HG03097 (cell line): Measurements from ENCODE around the gene UBE2D1.
"Not testable (repeated sequence)": the region's sequence is repeated elsewhere in the genome, so short reads cannot be mapped to it uniquely, and the experiment has no call there.

ENCODE experiments used
- ATAC-seq: cut with Tn5 transposase; IDR thresholded peaks from one replicate; pipeline ENCODE4 v1.9.1; 2021; ENCODE audit not compliant: unreplicated experiment, low FRiP score

The UBE2D1 gene

DNA sequence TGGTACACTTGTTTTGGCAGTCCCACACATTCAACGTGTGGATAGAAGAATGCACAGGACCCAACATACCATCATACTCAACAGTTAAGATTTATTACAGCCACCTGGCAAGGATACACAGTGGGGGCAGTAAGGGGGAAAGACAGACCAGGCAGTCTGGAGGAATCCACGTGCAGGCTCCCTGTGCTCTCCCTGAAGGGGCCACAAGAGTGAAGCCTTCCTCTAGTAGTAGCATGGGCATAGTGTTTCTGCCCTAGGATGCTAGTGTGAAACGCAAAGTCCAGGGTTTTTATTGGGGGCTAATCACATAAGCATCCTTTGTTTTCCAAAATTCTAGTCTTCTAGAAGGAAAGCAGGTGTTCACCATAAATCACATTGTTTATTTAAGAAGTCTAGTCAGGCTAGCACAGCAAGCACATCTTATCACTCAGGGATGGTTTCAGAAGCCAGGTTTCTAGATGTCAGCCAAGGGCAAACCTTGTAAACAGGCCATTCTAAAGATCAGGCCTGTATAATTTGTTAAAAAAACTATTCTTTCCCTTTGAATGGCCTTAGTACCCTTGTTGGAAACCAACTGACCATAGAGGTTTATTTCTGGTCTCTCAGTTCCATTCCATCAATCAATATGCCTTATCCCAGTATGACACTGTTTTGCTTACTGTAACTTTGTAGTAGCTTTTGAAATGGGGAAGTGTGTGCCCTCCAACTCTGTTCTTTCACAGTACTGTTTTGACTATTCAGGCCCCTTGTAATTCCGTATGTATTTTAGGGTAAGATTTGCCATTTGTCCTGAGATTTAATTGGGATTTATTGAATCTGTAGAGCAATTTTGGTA lies 38.0 kb downstream of the UBE2D1 start:
- ATAC-seq: no peak

DNA sequence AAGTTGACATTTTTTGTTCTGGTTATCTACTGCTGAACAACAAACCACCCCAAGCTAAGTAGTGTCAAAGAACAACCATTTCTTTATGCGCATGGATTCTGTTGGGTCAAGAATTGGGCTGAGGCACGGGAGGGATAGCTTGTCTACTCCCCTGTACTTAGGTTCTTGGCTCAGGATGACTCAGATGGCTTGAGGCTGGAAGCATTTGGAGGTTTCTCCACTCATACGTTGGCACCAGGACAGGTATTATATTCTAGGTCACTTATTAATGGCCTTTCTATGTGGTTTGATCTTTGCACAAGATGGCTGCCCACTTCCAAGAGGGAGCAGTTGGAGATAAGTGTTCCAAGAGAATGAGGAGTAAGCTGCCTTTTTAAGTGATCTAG lies 38.6 kb downstream of the UBE2D1 start:
- ATAC-seq: no peak

DNA sequence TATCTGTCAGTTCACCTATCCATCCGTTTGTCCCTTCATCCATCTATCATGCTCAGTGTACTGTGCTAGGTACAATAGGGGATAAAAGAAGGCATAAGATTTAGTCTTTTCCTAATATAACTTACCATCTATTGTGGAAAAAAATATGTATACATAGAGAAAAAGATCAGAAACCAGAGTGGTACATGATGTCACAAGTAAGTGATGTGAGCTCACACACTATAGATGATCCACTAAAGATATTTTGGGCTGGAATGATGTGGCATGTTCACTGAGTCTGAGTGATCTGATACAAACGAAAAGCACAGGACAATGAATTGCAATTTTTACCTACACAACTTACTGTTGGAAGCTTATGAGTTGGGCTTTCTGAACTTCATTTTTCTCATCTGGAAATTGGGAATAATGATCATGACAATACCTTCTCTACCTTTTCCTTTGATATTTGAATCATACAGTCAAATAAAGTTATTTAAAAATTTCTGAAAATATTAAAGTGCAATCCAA lies 47.7 kb downstream of the UBE2D1 start:
- ATAC-seq: no peak

DNA sequence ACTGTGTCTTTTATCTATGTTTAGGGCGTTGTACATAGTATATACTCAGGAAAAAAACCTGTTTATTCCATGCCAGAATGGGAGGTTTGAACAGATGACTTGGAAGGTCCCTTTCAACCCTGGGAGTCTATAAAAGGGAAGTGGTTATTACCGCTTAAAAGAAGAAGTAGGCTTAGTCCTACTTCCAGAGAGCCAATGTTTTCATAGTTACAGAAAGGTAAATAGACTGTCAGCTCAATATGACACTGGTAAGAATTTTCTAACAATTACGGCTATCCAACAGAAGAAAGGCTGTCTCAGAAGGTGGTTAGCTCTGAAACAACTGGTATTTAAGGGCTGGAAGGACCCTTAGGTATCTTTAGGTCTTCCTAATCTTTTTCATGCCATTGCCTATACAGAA lies 49.3 kb downstream of the UBE2D1 start:
- ATAC-seq: peak; percentile 66

DNA sequence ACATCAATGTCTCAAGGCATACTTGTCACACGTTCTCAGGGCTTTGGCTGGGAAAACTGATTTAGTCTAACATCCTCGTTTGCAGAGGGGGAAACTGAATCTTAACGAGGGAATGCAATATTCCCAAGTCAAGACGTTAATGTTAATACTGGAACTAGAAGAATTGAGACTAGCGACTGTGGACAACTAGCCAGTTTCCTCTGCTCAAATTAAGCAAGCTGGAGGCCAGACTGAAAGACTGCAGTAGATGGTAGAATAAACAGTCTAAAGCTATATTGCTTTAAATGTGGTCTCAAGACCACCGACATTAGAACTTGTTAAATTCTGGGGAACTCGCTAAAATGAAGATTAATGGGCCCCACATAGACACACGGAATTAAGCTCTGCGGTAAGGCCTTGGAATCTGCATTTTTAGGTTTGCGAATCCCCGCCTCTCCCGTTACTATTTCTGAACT lies 49.8 kb downstream of the UBE2D1 start:
- ATAC-seq: no peak

DNA sequence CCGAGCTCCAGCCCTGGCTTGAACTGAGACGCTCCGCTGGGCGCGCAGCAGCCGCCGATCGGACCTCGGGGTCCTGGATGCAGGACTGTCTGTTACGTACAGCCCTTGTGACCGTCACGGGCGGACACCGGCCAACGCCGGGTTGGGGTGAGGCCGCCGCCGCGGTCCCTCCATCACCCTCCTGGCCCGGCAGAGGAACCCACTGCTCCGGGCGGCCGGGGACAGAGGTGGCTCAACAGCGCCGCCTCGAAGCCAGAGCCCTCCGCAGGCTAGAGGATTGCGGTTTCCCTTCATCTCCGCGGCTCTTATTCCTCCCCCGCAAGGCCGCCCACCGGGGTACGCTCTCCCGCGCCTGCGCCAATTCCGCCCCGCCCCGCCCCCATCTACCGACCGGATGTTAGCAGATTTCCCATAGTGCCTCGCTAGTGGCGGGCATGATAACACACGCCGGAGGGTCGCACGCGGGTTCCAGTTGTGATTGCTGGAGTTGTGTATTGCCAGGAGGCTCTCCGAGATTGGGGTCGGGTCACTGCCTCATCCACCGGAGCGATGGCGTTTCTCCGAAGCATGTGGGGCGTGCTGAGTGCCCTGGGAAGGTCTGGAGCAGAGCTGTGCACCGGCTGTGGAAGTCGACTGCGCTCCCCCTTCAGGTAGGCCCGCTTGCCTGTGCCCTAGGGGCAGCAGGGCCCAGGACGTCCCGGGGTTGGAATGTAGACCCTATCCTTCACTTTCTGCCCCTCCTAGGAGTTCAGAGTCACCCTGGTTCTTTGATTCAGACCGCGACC lies 50.4 kb downstream of the UBE2D1 start, which contains the start of gene TFAM:
Gene TFAM (plus strand): TSS at position 412 of the 785 bp plus-strand sequence. CDS start 138 bp downstream, at position 550.
- ATAC-seq: peak; percentile 90

DNA sequence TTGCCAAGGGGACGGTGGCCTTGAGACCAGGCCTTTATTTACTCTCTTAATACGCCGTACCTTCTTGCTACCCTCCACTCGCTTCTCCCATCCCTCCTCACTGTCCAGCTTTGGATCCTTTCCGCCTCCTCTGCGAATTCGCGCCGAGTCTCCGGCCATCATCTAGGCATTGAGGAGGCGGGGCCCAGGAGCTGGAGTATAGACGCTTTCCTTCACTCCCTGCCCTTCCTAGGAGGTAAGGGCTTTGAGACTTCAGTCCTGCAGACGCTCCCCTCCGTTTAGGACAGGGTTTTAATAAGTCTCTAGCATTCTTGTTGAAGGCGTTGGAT lies 50.9 kb downstream of the UBE2D1 start:
- ATAC-seq: peak; percentile 16

DNA sequence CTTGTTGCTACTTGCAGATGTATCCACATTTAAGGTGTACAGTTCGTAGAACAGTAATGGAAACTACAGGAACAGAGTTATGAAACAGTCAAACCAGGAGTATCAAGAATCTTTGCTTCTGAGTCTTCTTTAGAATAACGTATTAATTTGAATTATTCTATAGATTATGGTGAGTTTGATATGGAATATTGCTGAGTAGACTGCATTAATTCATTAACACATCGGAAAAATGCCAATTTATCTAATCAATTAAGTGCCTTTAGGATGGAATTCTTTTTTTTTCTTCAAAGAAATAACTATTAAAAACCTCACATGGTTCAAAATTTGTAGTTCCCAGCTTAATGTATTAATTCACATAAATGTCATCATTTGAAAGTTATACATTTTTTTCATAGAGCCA lies 54.2 kb downstream of the UBE2D1 start:
- ATAC-seq: no peak

DNA sequence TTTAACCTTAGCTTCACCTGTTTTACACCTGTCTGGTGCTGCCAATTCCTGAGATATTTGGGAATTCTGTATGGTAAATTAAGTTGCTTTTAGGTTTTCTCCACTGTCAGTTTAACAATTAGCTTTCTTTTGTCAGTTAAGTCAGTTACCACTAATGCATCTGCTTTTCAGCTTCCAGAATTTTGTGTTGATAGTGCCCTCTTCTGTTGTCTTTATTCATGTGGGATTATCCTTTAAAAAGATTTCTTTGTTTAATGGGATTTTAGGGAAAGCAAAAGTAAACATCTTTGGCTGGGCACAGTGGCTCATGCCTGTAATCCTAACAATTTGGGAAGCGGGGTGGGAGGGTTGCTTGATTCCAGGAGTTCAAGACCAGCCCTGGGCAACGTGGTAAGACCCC lies 58.5 kb downstream of the UBE2D1 start:
- ATAC-seq: no peak

DNA sequence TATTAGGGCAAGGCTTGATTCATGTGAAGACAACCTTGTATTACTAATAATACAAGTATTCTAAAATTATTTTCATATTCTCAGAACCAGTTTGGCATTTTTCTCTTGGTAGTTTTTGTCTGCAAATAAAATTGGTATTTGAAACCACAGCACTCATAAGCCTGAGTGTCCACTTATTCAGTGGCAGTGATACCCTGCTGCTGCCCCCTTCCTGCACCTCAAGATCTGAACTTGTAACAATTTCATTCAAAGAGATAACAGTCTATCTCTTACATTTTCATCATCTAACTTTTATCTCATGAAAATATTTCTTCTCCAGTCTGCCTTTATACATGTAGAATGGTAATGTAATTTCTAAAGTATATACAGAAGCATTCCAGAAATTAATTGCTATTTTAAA lies 59.7 kb downstream of the UBE2D1 start:
- no peak for ATAC-seq

DNA sequence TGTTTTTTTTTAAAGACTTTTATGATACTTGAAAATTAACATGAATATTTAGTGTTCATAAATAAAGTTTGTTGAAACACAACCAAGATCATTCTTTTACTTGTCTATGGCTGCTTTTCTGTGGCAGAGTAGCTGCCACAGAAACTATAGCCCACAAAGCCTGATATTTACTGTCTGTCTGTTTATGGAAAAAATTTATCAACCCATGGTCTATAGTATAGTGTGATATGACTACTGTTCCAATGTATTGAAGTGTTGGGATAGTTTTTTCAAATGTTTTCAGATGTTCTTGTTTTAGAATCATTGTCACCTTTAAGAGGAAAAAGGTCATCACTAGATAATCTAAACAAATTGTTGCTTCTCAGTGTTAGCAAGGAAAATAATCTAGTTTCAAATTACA lies 61.3 kb downstream of the UBE2D1 start:
- no peak for ATAC-seq

DNA sequence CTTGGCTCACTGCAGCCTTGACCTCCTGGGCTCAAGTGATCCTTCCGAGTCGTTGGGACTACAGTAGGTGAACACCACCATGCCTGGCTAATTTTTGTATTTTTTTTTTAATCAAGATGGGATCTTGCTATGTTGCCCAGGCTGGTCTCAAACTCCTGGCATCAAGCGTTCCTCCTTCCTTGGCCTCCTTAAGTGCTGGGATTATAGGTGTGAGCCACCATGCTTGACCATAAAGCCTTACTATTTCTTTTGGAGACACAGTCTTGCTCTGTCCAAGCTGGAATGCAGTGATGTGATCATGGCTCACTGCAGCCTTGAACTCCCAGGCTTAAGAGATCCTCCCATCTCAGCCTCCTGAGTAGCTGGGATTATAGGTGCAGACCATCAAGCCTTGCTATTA lies 63.0 kb downstream of the UBE2D1 start:
- no peak for ATAC-seq

DNA sequence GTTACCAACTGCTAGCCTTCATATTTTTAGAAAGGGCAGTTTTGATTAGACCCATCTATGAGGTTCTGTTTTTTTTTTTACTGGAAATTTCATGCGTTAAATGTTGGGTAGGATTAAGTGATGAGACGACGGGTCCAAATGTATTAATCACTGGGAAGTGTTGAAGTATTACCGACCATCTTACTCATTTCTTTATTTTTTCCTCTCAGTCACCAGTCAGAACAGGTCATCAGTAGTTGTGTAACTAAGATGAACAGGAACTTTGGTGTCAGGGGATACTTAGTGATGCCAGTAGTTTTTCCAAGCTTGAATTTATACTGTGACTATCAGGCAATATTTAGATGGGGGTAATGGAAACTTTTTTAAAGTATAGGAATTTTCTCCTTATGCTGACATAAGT lies 64.6 kb downstream of the UBE2D1 start:
- no peak for ATAC-seq

DNA sequence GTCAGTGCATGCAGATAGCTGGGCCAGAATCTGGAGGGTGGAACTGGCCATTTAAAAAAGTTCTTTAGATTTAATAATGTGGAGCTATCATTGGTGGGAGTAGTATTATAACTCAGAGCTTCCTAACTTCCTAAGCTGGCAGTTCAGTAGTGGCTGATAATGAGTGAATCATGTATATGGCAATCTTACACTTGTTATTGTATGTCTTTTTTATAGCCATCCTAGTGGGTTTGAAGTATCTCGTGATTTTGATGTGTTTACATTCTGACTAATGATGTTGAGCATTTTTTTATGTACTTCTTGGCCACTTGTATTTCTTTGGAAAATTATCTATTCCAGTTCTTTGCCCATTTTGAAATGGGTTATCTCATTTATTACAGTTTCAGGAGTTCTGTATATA lies 65.8 kb downstream of the UBE2D1 start:
- ATAC-seq: no peak

DNA sequence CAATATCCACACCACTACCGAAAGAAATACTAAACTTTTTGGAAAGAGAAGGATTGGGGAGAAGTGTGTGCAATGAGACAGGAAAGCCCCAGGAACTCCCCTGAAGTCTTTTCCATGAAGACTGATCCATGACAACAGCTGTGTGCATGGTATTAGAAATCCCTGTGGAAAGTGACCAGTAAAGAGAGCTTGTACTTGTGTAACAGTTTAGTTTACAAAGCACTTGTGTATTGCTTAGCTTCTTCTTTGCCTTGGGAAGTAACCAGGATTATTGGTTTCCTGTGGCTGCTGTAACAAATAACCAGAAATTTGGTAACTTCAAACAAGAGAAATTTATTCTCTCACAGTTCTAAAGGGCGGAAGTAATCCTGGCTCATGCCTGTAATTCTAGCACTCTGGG lies 69.2 kb downstream of the UBE2D1 start:
- ATAC-seq: no peak

DNA sequence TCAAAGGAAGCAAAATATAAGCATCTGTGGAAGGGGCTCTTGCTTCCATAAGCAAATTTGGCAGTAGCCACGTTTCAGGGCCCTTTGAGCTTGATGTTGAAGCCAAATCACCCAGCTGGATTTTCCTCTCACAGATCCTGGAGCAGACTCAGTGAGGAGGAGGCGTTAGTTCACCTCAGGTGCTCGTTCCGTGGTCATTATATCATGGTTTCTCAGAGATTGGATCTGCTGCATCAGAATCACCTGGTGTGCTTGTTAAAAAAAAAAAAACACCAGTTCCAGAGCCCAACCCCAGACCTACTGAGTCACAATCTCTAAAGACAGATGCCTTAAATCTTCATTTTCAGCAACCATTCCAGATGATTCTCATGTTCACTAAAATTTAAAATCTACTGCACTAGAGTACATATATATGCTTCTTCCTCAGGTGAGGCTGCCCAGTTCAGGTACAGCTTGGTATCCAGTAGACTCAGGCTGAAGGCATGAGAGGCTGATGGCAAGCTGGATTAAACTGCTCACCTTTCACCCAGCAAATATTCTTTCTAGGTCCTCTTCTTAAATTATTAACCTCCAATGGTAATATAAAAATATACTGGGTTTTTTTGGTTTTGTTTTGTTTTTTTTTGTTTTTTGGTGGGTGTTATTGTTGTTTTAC lies 75.3 kb downstream of the UBE2D1 start:
- ATAC-seq: no peak

DNA sequence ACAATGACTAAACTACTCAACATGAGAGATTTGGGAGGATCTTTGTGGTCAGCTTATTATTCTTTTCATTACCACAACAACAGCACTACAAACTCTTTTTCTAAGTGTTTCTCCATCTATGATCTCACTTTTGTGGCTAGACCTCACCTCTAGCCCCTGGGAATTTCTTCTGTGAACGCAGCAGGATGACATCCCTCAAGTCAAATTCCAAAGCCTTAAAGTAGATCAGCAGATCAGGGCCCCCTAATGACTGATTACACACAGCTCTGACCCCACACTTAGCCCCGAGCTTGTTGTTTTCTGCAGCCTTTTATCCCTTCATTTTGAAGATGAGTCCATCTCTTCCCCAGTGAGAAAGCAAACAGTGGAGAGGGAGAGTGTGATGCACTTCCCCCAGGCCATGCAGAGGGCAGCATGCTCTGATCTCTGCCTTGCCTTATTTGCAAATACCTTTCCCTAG lies 77.7 kb downstream of the UBE2D1 start:
- ATAC-seq: no peak

DNA sequence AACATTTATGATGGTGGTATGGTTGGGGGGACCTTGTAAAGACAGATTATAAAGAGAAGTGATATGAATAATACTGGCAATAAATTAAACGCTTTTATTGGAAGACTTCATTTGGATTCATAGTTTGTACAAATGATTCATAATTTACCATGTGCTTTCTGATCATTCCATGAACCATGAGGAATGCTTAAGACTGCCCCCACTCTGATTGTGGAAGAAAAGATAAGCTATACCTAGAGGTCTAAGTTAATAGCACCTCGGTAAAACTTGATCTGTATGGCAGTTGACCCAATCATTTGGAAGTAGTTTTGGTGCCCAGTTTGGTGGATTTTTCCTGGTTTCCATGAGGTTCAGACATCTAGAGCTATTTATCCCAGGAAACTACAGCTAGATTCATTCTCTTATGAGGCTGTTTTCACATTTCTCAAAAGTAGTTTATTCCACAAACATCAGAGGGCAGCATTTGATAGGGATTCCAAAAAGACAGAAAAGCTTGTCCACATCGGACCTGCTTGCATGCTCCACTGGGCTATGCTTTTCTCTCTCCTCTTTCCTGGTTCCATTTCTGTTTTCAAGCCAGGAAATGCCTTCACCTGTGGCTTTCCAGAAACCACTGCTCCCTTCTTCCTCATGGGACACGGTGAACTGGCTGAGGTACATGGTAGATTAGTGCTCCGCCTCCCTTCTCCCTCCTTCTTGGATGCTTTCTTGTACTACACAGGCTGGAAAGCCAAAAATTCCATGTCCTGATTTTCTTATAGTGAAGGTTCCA lies 79.7 kb downstream of the UBE2D1 start:
- no peak for ATAC-seq

DNA sequence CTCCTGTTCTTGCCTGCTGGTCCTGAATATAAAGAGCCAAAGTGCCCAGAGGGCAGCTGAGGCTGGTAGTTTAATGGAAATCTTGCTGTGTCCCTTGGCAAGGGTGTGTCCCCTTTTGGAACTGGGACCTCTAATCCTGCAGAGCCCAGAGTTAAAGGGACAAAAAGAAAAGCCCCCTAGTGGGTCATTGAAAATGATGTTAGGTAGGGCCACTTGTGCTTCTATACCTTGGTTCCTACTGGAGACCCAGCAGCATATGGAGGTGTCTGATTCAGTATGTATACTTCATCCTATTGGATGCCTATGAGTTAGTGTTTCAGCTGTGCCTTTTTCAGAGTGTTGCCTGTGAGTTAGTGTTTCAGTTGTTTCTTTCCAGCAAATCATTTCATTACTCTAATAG lies 81.0 kb downstream of the UBE2D1 start:
- ATAC-seq: no peak

DNA sequence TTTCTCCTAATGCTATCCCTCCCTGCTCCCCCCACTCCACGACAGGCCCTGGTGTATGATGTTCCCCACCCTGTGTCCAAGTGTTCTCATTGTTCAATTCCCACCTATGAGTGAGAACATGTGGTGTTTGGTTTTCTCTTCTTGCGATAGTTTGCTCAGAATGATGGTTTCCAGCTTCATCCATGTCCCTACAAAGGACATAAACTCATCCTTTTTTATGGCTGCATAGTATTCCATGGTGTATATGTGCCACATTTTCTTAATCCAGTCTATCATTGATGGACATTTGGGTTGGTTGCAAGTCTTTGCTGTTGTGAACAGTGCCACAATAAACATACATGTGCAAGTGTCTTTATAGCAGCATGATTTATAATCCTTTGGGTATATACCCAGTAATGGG lies 83.1 kb downstream of the UBE2D1 start:
- not testable (repeated sequence) for ATAC-seq
